22Rv1 (cell line): Measurements from ENCODE around the gene CUL2.

ENCODE experiments used
- CTCF ChIP-seq: fragments of 450-650 bp; IDR thresholded peaks from 2 replicates; pipeline ENCODE4 v1.5.1; 2017; ENCODE audit warnings: mild to moderate bottlenecking
- ZFX ChIP-seq: fragments of 450-650 bp; IDR thresholded peaks from 2 replicates; pipeline ENCODE4 v1.6.1; 2017; ENCODE audit warnings: antibody characterized with exemption, borderline replicate concordance

- TF ChIP-seq CTCF (no peak), ZFX (no peak)
Measured at GRCh38 chr10:34998940-34999339, 91.2 kb downstream of the CUL2 start.
